Stimulated activated CD8-positive, alpha-beta memory T cell treated with anti-CD3 and anti-CD28 coated beads, Interleukin-7, amount 100 ng/mL, for 24 hours (primary cell): Measurements from ENCODE around the gene CCDC102B.
"Not testable (repeated sequence)": the region's sequence is repeated elsewhere in the genome, so short reads cannot be mapped to it uniquely, and the experiment has no call there.

ENCODE experiments used
- DNase-seq: peaks from one replicate; pipeline ENCODE4 v3.0.0-alpha.2; 2020; ENCODE audit warnings: low read depth

CCDC102B gene

GRCh38 chr18:68830256-68831045 is 32.6 kb downstream of the CCDC102B start:
- no peak for DNase-seq

DNA sequence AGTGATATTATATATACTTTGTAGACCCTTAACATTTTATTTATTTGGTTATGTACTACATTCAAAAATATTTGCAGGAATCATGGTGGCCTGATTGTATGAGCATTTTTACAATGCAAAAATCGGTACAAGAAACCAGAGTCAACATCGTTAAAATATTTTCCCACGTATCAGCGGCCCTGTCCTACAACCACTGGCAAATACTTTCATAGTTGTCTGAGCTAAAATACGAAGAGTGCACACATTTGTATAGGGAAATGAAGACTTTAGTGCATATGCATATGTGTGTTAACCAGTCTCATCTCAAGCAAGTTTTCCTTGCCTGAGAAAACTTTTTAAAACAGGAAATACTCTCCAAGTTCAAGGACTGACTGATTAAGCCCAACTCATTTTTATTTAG is 35.9 kb downstream of the CCDC102B start:
- DNase-seq = no peak

- DNase-seq = no peak
Observed at GRCh38 chr18:68837665-68838451, 40.0 kb downstream of the CCDC102B start.

DNA sequence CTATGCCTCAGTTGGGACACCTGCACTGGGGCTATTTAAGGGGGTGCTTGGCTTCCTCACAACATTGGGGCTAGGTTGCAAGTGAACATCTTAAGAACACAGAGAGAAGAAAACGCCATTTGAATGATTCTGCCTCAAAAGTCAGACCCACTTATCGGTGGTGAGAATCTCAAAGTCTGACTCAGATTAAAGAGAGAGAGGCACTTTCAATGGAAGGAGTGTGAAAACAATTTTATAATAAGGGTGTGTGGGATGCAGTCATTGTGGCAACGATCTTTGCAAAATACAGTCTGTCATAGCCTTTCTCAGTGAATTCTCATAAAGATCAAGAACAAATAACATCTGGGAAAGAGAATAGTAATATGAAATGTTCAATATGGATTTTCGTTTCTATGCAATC is 41.8 kb downstream of the CCDC102B start:
- no peak for DNase-seq

DNA sequence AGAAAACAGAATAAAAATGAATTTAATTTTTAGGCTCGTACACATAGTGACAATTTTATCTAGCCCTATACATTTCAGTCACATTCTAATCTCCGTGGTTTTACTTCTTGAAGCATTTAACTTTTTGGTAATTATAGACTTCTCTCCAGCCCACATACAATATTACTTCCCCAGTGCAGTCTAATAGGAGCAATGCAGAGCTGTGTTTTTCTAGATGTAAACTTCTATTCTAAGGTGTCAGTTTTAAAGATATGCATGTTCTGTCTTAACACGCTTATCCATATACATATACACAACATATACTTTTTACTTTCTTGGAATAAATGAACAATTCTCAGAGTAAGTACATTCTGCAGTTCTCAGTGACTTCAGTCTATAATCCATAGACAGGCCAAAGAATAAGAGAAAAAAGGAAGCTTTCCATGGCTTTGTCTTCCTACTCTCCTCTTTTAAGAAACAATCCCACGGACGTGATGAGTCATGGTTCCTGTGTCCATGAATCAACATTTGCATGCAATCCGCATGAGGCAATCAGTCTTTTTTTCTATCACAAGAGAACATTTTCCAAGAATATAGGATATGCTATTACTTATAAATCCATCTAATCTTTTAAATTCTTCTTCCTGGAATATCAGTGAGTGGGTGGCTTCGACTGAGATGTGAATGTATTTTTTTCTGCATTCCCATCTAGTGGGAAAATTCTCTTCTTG is 42.8 kb downstream of the CCDC102B start:
- no peak for DNase-seq

DNA sequence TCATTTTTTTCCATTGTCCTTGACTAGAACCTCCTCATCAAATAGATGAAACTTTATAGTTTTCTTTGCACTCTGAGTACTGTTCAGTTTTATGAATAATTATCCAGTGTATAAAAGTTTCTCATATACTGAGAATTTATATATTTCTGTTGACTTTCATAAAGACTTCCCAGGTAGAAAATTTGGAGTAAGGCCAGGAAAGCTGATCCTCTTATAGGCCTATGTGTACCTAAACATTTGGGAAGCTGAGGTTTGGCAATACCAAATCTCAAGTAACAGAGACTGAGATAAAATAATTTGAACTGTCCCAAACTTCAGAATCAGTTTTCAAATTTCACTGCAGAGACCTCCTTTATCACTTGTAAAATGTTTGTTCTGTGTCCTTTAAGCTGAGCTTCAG is 43.4 kb downstream of the CCDC102B start:
- no peak for DNase-seq

- DNase-seq = no peak
Observed at GRCh38 chr18:68842951-68843350, 45.1 kb downstream of the CCDC102B start.

GRCh38 chr18:68843473-68844089 is 45.7 kb downstream of the CCDC102B start:
- DNase-seq = no peak

GRCh38 chr18:68847219-68847837 is 49.4 kb downstream of the CCDC102B start:
- DNase-seq = no peak

- DNase-seq = no peak
Observed at GRCh38 chr18:68848242-68848641, 50.4 kb downstream of the CCDC102B start.

DNA sequence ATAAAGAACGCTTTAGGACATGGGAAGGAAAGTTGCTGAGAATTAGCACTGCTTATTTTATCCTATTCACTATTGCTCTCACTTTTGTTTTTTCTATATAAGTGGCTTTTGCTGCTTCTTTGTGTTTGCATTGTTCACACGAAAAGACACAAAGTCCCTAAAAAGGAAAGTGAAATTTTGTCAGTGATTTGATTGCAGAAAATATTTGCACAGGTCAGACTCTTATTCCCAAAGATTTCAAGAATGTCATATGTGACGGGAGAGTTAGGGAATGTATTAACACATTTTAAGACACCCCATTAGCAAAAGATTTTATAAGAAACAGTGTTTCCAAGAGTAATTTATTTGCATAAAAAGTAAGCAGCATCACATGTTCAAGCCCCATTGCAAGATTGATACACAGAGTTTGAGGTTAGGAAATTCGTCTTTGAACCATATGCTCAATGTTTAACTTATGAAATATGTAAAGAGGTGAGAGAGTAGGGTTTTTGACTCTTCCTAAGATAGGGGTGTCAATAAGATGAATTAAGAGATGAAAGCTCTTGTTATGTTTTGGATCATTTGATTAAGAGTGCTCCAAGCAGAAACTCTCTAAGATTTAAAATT is 57.0 kb downstream of the CCDC102B start:
- no peak for DNase-seq

GRCh38 chr18:68855491-68855890 is 57.6 kb downstream of the CCDC102B start:
- DNase-seq = no peak

- no peak for DNase-seq
Observed at GRCh38 chr18:68861365-68861764, 63.5 kb downstream of the CCDC102B start.

DNA sequence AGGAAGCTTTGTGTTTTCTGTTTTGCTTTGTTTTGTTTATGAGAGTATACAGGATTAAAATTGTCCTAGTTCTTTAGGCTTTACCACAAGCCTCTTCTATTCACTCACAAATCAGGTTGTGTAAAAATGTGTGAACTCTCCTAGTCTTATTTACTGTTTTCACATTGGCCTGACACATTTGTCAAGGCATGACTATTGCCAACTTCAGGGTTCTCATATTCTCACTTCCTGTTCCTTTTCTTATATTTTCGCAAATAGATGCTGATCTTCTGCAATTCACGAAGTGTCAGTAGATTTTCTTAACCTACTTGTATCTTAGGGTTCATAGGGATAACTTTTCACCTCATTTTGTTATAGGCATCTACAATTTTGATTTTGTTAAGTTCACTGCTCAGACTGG is 67.1 kb downstream of the CCDC102B start:
- no peak for DNase-seq

- no peak for DNase-seq
Observed at GRCh38 chr18:68865503-68865902, 67.6 kb downstream of the CCDC102B start.

DNA sequence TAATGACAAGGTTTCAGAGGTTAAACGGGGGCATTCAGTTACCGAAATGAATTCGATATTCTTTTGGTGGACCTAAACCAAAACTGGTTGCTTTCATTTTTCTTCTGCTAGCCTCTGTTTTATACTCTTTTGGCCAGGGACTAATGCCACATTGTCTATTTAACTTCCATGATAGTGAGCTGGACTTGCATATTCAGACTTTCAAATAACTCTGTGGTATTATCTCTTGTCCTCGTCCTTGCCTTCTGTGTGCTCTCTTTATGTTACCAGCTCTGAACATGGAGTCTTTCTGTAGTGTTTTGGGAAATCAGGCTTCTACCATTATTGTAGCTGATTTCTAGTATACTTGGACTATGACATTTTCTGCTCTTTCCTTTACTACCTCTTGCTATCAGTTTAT is 75.1 kb downstream of the CCDC102B start:
- no peak for DNase-seq

DNA sequence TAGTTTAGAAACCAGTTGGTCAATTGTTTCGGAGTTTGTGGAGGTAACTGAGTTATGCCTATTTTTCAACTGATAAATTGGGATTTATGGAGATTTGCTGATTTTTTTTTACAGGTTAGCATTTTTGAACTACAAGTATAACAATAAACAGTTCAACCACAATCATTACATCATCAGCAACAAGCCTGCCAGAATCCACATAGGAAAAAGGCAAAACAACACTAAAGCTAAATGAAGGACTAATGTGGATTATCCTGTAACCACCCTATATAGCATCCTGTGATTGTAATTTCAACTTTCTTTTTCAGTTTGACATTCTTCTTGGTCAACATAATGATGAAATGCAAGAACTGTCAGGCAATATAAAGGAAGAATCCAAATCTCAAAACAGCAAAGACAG is 76.5 kb downstream of the CCDC102B start:
- DNase-seq = no peak

- DNase-seq = not testable (repeated sequence)
Observed at GRCh38 chr18:68879947-68880346, 82.1 kb downstream of the CCDC102B start.

GRCh38 chr18:68887410-68887809 is 89.5 kb downstream of the CCDC102B start:
- DNase-seq = no peak

DNA sequence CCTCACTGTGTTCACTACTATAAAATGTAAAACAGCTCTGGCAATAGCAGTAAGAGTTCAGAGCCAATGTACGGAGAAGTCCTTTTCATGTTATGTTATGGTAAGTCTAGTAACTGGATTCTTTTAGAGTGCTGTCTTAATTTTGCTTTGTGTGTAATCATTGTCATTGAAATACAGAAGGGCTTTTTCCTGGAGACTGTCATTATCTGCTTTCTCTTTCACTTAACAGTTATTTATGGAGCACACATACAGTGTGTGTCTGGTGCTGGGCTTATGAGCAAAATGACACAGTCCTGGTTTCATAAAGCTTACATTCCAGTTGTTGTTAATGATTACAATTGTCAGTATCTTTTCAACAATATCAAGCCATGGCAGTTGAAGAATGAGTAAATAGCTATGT is 95.5 kb downstream of the CCDC102B start:
- DNase-seq = no peak

- DNase-seq = no peak
Observed at GRCh38 chr18:68897286-68897685, 99.4 kb downstream of the CCDC102B start.
